Tibial artery (tissue), 4 donors: ENCODE results near the gene SORBS2.
"Not testable (repeated sequence)": the region's sequence is repeated elsewhere in the genome, so short reads cannot be mapped to it uniquely, and the experiment has no call there.

Source experiments
- DNase-seq, 2 donors: peaks; one replicate each; pipeline ENCODE4 v3.0.0-alpha.2; 2019
- H3K27ac ChIP-seq, 2 donors: fragments of 200-600 bp; sonication (generic) in 1 of 2; 1 replicate in 1 of 2; 2 replicates in 1 of 2; pipeline ENCODE4 v1.5.1; 2018 to 2019; ENCODE audit warnings: mild to moderate bottlenecking in 1 of 2
- H3K27me3 ChIP-seq, 2 donors: fragments of 200-600 bp; sonication (generic) in 1 of 2; one replicate each; pipeline versions ENCODE4 v1.5.1 to v1.6.0; 2016 to 2019
- H3K36me3 ChIP-seq, 3 donors: fragments of 200-600 bp; sonication (generic) in 2 of 3; one replicate each; pipeline ENCODE4 v1.5.1; 2016 to 2019; ENCODE audit warnings: mild to moderate bottlenecking in 2 of 3
- H3K4me1 ChIP-seq, 4 donors: fragments of 200-600 bp; sonication (generic) in 2 of 4; 1 replicate in 3 of 4; 2 replicates in 1 of 4; pipeline ENCODE4 v1.5.1; 2016 to 2019
- H3K4me3 ChIP-seq, 2 donors: fragments of 200-600 bp; sonication (generic) in 1 of 2; 1 replicate in 1 of 2; 2 replicates in 1 of 2; pipeline ENCODE4 v1.5.1; 2018 to 2019; ENCODE audit warnings: mild to moderate bottlenecking in 2 of 2
- H3K9me3 ChIP-seq, 3 donors: fragments of 200-600 bp; sonication (generic) in 1 of 3; one replicate each; pipeline ENCODE4 v1.5.1; 2016 to 2019
- intact Hi-C: fragments of 100-400 bp; cut with DNase I; formaldehyde crosslinking; loops from one replicate; pipeline ENCODE4 v1.15.0; 2023; ENCODE audit warnings: low total_unique reads
- TF ChIP-seq, protein P1 (sequence below), 2 experiments: fragments of 200-600 bp in 1 of 2; fragments of 450-650 bp in 1 of 2; IDR thresholded peaks; one replicate each; pipeline ENCODE4 v1.5.1; 2017 to 2019; ENCODE audit warnings: antibody characterized with exemption in 2 of 2, mild to moderate bottlenecking in 1 of 2, moderate library complexity in 1 of 2

Gene SORBS2

DNA sequence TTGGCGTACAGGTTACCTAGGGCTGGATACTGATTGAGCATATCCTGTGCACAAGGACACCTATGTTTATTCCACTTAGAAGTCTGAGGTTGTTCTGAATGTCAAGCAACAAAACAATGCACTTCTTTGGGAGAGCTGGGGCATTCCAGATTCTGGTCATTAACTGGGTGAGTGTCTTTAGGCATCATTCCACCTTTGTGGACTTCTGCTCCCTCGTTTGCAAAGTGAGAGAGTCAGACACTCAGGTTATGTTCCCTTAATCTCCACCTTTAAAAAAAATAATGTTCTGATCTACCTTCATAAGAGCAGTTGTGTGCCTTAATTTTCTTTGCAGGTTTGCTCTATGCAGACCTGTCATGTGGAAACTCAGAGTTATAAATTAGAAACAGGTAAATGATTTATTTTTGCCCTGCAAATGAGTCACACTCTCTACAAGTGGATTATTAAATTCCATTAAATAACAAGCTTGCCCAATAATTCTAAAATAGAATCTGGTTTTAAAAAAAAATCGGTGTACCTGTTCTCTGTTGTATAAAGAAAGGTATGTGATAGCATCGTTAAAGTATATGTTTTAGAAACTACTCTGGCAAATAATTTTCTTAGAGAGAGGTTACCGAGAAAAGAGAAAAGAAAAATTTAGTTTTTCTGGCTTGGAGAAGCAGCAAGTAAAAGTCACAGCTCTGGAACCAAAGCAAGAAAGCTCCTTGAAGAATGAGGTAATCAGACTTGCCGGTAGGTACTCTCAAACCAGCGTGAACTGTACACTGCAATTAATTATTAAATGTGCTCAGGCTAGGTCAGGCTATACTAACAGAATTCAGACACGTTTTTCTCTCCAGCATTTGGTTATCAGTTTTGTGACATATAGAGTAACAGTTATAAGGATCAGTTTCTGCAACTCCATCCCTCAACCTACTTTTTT lies 93.2 kb downstream of the SORBS2 start:
- no peaks in the 10 kb centered on the region for H3K36me3 ChIP-seq
- DNase-seq = no peak
- TF ChIP-seq, protein P1, sequence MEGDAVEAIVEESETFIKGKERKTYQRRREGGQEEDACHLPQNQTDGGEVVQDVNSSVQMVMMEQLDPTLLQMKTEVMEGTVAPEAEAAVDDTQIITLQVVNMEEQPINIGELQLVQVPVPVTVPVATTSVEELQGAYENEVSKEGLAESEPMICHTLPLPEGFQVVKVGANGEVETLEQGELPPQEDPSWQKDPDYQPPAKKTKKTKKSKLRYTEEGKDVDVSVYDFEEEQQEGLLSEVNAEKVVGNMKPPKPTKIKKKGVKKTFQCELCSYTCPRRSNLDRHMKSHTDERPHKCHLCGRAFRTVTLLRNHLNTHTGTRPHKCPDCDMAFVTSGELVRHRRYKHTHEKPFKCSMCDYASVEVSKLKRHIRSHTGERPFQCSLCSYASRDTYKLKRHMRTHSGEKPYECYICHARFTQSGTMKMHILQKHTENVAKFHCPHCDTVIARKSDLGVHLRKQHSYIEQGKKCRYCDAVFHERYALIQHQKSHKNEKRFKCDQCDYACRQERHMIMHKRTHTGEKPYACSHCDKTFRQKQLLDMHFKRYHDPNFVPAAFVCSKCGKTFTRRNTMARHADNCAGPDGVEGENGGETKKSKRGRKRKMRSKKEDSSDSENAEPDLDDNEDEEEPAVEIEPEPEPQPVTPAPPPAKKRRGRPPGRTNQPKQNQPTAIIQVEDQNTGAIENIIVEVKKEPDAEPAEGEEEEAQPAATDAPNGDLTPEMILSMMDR (IDR thresholded peaks at IDR 0.05) = no peak
- H3K4me1 ChIP-seq = peaks cover 0 to 87% (median 34%) of the 10 kb centered on the region in 4 donors
- intact Hi-C loops = no loop called here
- H3K27me3 ChIP-seq = no peaks in the 10 kb centered on the region
- H3K27ac ChIP-seq = peak overlapping the region; percentile 84 to 89
- H3K4me3 ChIP-seq = no peak overlapping the region
- H3K9me3 ChIP-seq = no peaks in the 10 kb centered on the region

DNA sequence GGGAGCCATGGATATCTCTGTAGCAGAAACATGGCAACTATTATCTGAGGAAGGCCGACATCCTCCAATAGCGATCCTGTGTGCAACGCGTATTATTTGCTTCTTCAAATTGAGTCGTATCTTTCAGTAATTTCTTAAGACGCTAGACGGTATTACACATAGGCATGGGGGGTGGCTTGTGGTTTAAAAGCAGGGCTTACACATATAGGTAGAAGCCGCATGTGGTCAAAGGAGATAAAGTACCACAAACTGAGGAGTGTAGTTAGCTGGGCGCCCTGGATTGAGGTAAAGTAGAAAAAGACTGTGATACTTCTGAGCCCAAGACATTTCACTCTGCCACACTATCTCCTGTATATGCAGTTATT lies 94.6 kb downstream of the SORBS2 start:
- Histone ChIP-seq H3K27me3 (no peaks in the 10 kb centered on the region), H3K27ac (peak overlapping the region; percentile 84 to 89), H3K4me3 (no peak overlapping the region), H3K9me3 (no peaks in the 10 kb centered on the region), H3K36me3 (no peaks in the 10 kb centered on the region), H3K4me1 (peaks cover 0 to 87% (median 36%) of the 10 kb centered on the region in 4 donors)
- intact Hi-C loops = no loop called here
- TF ChIP-seq, protein P1 (IDR thresholded peaks at IDR 0.05) = no peak
- no peak for DNase-seq

DNA sequence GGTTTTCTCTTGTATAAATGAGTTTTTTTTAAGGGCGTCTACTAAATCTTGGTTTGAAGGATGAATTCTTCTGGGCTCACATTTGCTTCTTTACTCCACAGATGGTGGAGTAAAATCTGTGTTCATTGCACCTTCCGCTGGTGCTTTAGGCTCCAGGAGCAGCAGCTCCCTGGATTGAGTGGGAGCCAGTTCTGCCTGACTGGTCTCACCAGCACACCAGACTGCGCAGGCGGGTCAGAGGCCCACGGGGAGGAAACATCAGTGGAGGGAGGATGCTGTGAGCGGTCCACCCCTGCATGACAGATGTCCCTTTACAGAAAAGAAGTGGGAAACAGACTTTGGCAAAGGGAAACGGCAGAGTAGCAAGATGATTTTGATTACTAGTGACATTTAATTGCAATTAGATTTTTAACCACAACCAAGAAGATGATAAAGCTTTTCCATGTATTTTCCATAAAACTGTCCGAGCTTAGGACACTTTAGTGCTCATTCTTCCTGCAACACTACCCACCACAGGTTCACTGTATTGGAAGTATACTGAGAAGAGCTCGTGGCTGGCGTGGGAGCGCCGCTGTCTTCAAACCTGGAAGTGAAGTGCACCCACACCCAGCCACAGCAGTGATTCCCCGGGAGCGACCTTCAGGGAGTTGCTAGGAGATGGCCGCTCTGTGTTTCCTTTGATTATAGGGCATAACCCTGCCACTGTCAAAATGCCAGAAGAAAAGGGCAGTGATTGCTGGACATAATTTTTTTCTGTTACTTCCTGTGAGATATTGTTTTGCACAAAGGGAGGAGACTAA lies 95.2 kb downstream of the SORBS2 start:
- TF ChIP-seq, protein P1 (IDR thresholded peaks at IDR 0.05) = no peak
- Histone ChIP-seq H3K27me3 (no peaks in the 10 kb centered on the region), H3K36me3 (no peaks in the 10 kb centered on the region), H3K27ac (peak overlapping the region; percentile 84 to 89), H3K9me3 (no peaks in the 10 kb centered on the region), H3K4me3 (no peak overlapping the region), H3K4me1 (peaks cover 0 to 87% (median 39%) of the 10 kb centered on the region in 4 donors)
- intact Hi-C loops = no loop called here
- no peak for DNase-seq

- DNase-seq = no peak
- TF ChIP-seq, protein P1 (IDR thresholded peaks at IDR 0.05) = no peak
- peaks cover 0 to 87% (median 39%) of the 10 kb centered on the region in 4 donors for H3K4me1 ChIP-seq
- H3K9me3 ChIP-seq = no peaks in the 10 kb centered on the region
- intact Hi-C loops = no loop called here
- H3K27ac ChIP-seq = peak overlapping the region; percentile 84 to 89
- H3K4me3 ChIP-seq = no peak overlapping the region
- H3K27me3 ChIP-seq = no peaks in the 10 kb centered on the region
- no peaks in the 10 kb centered on the region for H3K36me3 ChIP-seq
These were observed 95.8 kb downstream of the SORBS2 start for GRCh38 chr4:185716141-185716551.

- H3K4me1 ChIP-seq = peaks cover 0 to 88% (median 47%) of the 10 kb centered on the region in 4 donors
- H3K36me3 ChIP-seq, DNase-seq, H3K27me3 ChIP-seq, H3K9me3 ChIP-seq, H3K4me3 ChIP-seq, intact Hi-C loops: not testable (repeated sequence)
- peak overlapping the region; percentile 84 to 89 for H3K27ac ChIP-seq
These were observed 97.5 kb downstream of the SORBS2 start for GRCh38 chr4:185714524-185714923.

- H3K4me1 ChIP-seq = peaks cover 0 to 88% (median 50%) of the 10 kb centered on the region in 4 donors
- no peak overlapping the region for H3K4me3 ChIP-seq
- intact Hi-C loops = no loop called here
These were observed 98.3 kb downstream of the SORBS2 start for GRCh38 chr4:185713731-185714130.

More at GRCh38 chr4:185713731-185714130, 98.3 kb downstream of the SORBS2 start:
- Histone ChIP-seq H3K36me3 (no peaks in the 10 kb centered on the region), H3K27ac (peak overlapping the region; percentile 84 to 89), H3K27me3 (no peaks in the 10 kb centered on the region), H3K9me3 (no peaks in the 10 kb centered on the region)
- no peak for DNase-seq
- TF ChIP-seq, protein P1 (IDR thresholded peaks at IDR 0.05) = no peak
